Measurements from ENCODE around the gene SLC25A15. TPM values are rescaled to one million over a fixed set of nuclear protein-coding genes. Genes with fewer than 3 reads are reported as not detected.

Gene SLC25A15
- total RNA-seq, 1 donor from 2014 or later: 14.6 TPM

Small RNAs within 50 kb of the gene (small RNA-seq; reads per million reads assigned to genes)
- not detected for gene MIR621

Other genes starting within 250 kb of the SLC25A15 start
- gene FOXO1, start 123.0 kb upstream of the SLC25A15 start, total RNA-seq: 15.1 TPM
- gene MRPS31, start 18.4 kb upstream of the SLC25A15 start, total RNA-seq: 22.4 TPM
- 33.9 TPM for gene ELF1, start 229.7 kb downstream of the SLC25A15 start, total RNA-seq